Measurements from ENCODE around the gene CEP85.

CEP85 gene

GRCh38 chr1:26233903-26234643 lies at the start of gene CEP85:
Gene CEP85 (plus strand): TSS chr1:26234200. CDS start chr1:26239784, 5,584 bp downstream.
- 0 out of 2 replicates have a peak, but pooled peaks cover 5% of the 10 kb centered on the region for H3K36me3 ChIP-seq (ENCODE audit: control insufficient read depth, insufficient read depth, low read length)
- H3K9ac ChIP-seq (ENCODE audit: low read depth, low read length), result peak within 1 kb of the TSS; percentile 83
- H3K9me3 ChIP-seq (ENCODE audit: control insufficient read depth, insufficient read depth, low read length), result no peaks in the 10 kb centered on the region
- no peaks in the 10 kb centered on the region for H3K27me3 ChIP-seq (ENCODE audit: control insufficient read depth, insufficient read depth, low read length)
- H3K27ac ChIP-seq (ENCODE audit: low read depth, low read length), result peak within 1 kb of the TSS; percentile 81
- H3K4me1 ChIP-seq (ENCODE audit: control insufficient read depth, insufficient read depth, low read length), result no peaks in the 10 kb centered on the region
- peak within 1 kb of the TSS; percentile 100 for H3K4me3 ChIP-seq (ENCODE audit: low read depth, low read length)

- Histone ChIP-seq H3K9ac (ENCODE audit: low read depth, low read length) (no peak overlapping the region), H3K4me1 (ENCODE audit: control insufficient read depth, insufficient read depth, low read length) (no peaks in the 10 kb centered on the region), H3K27me3 (ENCODE audit: control insufficient read depth, insufficient read depth, low read length) (no peaks in the 10 kb centered on the region), H3K4me3 (ENCODE audit: low read depth, low read length) (no peak overlapping the region), H3K27ac (ENCODE audit: low read depth, low read length) (no peak overlapping the region), H3K9me3 (ENCODE audit: control insufficient read depth, insufficient read depth, low read length) (no peaks in the 10 kb centered on the region), H3K36me3 (ENCODE audit: control insufficient read depth, insufficient read depth, low read length) (peaks cover 25% of the 10 kb centered on the region)
Observed at GRCh38 chr1:26184883-26185282, 49.1 kb upstream of the CEP85 start.

GRCh38 chr1:26187882-26188281 lies 46.1 kb upstream of the CEP85 start:
- Histone ChIP-seq H3K9ac (ENCODE audit: low read depth, low read length) (no peak overlapping the region), H3K27ac (ENCODE audit: low read depth, low read length) (no peak overlapping the region), H3K4me3 (ENCODE audit: low read depth, low read length) (no peak overlapping the region), H3K27me3 (ENCODE audit: control insufficient read depth, insufficient read depth, low read length) (no peaks in the 10 kb centered on the region), H3K36me3 (ENCODE audit: control insufficient read depth, insufficient read depth, low read length) (peaks cover 25% of the 10 kb centered on the region), H3K9me3 (ENCODE audit: control insufficient read depth, insufficient read depth, low read length) (no peaks in the 10 kb centered on the region), H3K4me1 (ENCODE audit: control insufficient read depth, insufficient read depth, low read length) (peaks cover 7% of the 10 kb centered on the region)

- Histone ChIP-seq H3K4me3 (ENCODE audit: low read depth, low read length) (no peak overlapping the region), H3K27ac (ENCODE audit: low read depth, low read length) (no peak overlapping the region), H3K9ac (ENCODE audit: low read depth, low read length) (no peak overlapping the region), H3K4me1 (ENCODE audit: control insufficient read depth, insufficient read depth, low read length) (peaks cover 7% of the 10 kb centered on the region), H3K36me3 (ENCODE audit: control insufficient read depth, insufficient read depth, low read length) (peaks cover 22% of the 10 kb centered on the region), H3K27me3 (ENCODE audit: control insufficient read depth, insufficient read depth, low read length) (no peaks in the 10 kb centered on the region), H3K9me3 (ENCODE audit: control insufficient read depth, insufficient read depth, low read length) (no peaks in the 10 kb centered on the region)
Observed at GRCh38 chr1:26188477-26188876, 45.5 kb upstream of the CEP85 start.

GRCh38 chr1:26189331-26189730 lies 44.7 kb upstream of the CEP85 start:
- peaks cover 21% of the 10 kb centered on the region for H3K36me3 ChIP-seq (ENCODE audit: control insufficient read depth, insufficient read depth, low read length)
- H3K9ac ChIP-seq (ENCODE audit: low read depth, low read length), result no peak overlapping the region
- no peak overlapping the region for H3K27ac ChIP-seq (ENCODE audit: low read depth, low read length)
- peaks cover 7% of the 10 kb centered on the region for H3K4me1 ChIP-seq (ENCODE audit: control insufficient read depth, insufficient read depth, low read length)
- no peaks in the 10 kb centered on the region for H3K9me3 ChIP-seq (ENCODE audit: control insufficient read depth, insufficient read depth, low read length)
- H3K27me3 ChIP-seq (ENCODE audit: control insufficient read depth, insufficient read depth, low read length), result no peaks in the 10 kb centered on the region
- H3K4me3 ChIP-seq (ENCODE audit: low read depth, low read length), result no peak overlapping the region

GRCh38 chr1:26189751-26190275 lies 44.2 kb upstream of the CEP85 start:
- H3K36me3 ChIP-seq (ENCODE audit: control insufficient read depth, insufficient read depth, low read length), result peaks cover 17% of the 10 kb centered on the region
- H3K9ac ChIP-seq (ENCODE audit: low read depth, low read length), result no peak overlapping the region

GRCh38 chr1:26190373-26190987 lies 43.5 kb upstream of the CEP85 start, which contains the start of gene CATSPER4:
Gene CATSPER4 (plus strand): TSS chr1:26190602. CDS start chr1:26190628, 26 bp downstream.
- Histone ChIP-seq H3K9ac (ENCODE audit: low read depth, low read length) (no peak within 1 kb of the TSS), H3K27ac (ENCODE audit: low read depth, low read length) (peak within 1 kb of the TSS; percentile 42), H3K4me1 (ENCODE audit: control insufficient read depth, insufficient read depth, low read length) (peaks cover 7% of the 10 kb centered on the region), H3K9me3 (ENCODE audit: control insufficient read depth, insufficient read depth, low read length) (no peaks in the 10 kb centered on the region), H3K36me3 (ENCODE audit: control insufficient read depth, insufficient read depth, low read length) (peaks cover 16% of the 10 kb centered on the region), H3K4me3 (ENCODE audit: low read depth, low read length) (no peak within 1 kb of the TSS), H3K27me3 (ENCODE audit: control insufficient read depth, insufficient read depth, low read length) (no peaks in the 10 kb centered on the region)

More at GRCh38 chr1:26189751-26190275, 44.2 kb upstream of the CEP85 start:
- Histone ChIP-seq H3K4me1 (ENCODE audit: control insufficient read depth, insufficient read depth, low read length) (peaks cover 7% of the 10 kb centered on the region), H3K4me3 (ENCODE audit: low read depth, low read length) (no peak overlapping the region), H3K27ac (ENCODE audit: low read depth, low read length) (no peak overlapping the region), H3K9me3 (ENCODE audit: control insufficient read depth, insufficient read depth, low read length) (no peaks in the 10 kb centered on the region), H3K27me3 (ENCODE audit: control insufficient read depth, insufficient read depth, low read length) (no peaks in the 10 kb centered on the region)

- Histone ChIP-seq H3K36me3 (ENCODE audit: control insufficient read depth, insufficient read depth, low read length) (peaks cover 11% of the 10 kb centered on the region), H3K4me1 (ENCODE audit: control insufficient read depth, insufficient read depth, low read length) (peaks cover 7% of the 10 kb centered on the region), H3K27ac (ENCODE audit: low read depth, low read length) (no peak overlapping the region), H3K27me3 (ENCODE audit: control insufficient read depth, insufficient read depth, low read length) (no peaks in the 10 kb centered on the region), H3K9ac (ENCODE audit: low read depth, low read length) (no peak overlapping the region), H3K4me3 (ENCODE audit: low read depth, low read length) (no peak overlapping the region), H3K9me3 (ENCODE audit: control insufficient read depth, insufficient read depth, low read length) (no peaks in the 10 kb centered on the region)
Observed at GRCh38 chr1:26191739-26192138, 42.3 kb upstream of the CEP85 start.

GRCh38 chr1:26195805-26196204 lies 38.2 kb upstream of the CEP85 start:
- no peak overlapping the region for H3K9ac ChIP-seq (ENCODE audit: low read depth, low read length)
- peaks cover 4% of the 10 kb centered on the region for H3K4me1 ChIP-seq (ENCODE audit: control insufficient read depth, insufficient read depth, low read length)
- no peaks in the 10 kb centered on the region for H3K9me3 ChIP-seq (ENCODE audit: control insufficient read depth, insufficient read depth, low read length)
- no peaks in the 10 kb centered on the region for H3K27me3 ChIP-seq (ENCODE audit: control insufficient read depth, insufficient read depth, low read length)
- H3K27ac ChIP-seq (ENCODE audit: low read depth, low read length), result no peak overlapping the region
- H3K36me3 ChIP-seq (ENCODE audit: control insufficient read depth, insufficient read depth, low read length), result no peaks in the 10 kb centered on the region
- no peak overlapping the region for H3K4me3 ChIP-seq (ENCODE audit: low read depth, low read length)

GRCh38 chr1:26197301-26197700 lies 36.7 kb upstream of the CEP85 start:
- H3K4me1 ChIP-seq (ENCODE audit: control insufficient read depth, insufficient read depth, low read length), result peaks cover 11% of the 10 kb centered on the region; the same call in 1 of the 2 replicates
- H3K9ac ChIP-seq (ENCODE audit: low read depth, low read length), result no peak overlapping the region
- no peaks in the 10 kb centered on the region for H3K36me3 ChIP-seq (ENCODE audit: control insufficient read depth, insufficient read depth, low read length)
- no peaks in the 10 kb centered on the region for H3K27me3 ChIP-seq (ENCODE audit: control insufficient read depth, insufficient read depth, low read length)
- H3K9me3 ChIP-seq (ENCODE audit: control insufficient read depth, insufficient read depth, low read length), result no peaks in the 10 kb centered on the region
- H3K4me3 ChIP-seq (ENCODE audit: low read depth, low read length), result no peak overlapping the region
- no peak overlapping the region for H3K27ac ChIP-seq (ENCODE audit: low read depth, low read length)

GRCh38 chr1:26197813-26198212 lies 36.2 kb upstream of the CEP85 start:
- H3K4me1 ChIP-seq (ENCODE audit: control insufficient read depth, insufficient read depth, low read length), result peaks cover 11% of the 10 kb centered on the region; the same call in 1 of the 2 replicates

More at GRCh38 chr1:26197813-26198212, 36.2 kb upstream of the CEP85 start:
- Histone ChIP-seq H3K36me3 (ENCODE audit: control insufficient read depth, insufficient read depth, low read length) (no peaks in the 10 kb centered on the region), H3K27me3 (ENCODE audit: control insufficient read depth, insufficient read depth, low read length) (no peaks in the 10 kb centered on the region), H3K4me3 (ENCODE audit: low read depth, low read length) (no peak overlapping the region), H3K27ac (ENCODE audit: low read depth, low read length) (no peak overlapping the region), H3K9me3 (ENCODE audit: control insufficient read depth, insufficient read depth, low read length) (no peaks in the 10 kb centered on the region), H3K9ac (ENCODE audit: low read depth, low read length) (no peak overlapping the region)

All from HUES48 (cell line).